Testis (tissue), 3 donors: ENCODE results near the gene GTSE1. TPM values are rescaled to one million over a fixed set of nuclear protein-coding genes. Genes with fewer than 3 reads are reported as not detected.

ENCODE experiments used
- DNase-seq: peaks from one replicate; pipeline ENCODE4 v3.0.0-alpha.2; 2019
- H3K27ac ChIP-seq, 2 donors: fragments of 200-600 bp; sonication (generic); one replicate each; pipeline ENCODE4 v1.5.1; 2019
- H3K27me3 ChIP-seq: fragments of 200-600 bp; sonication (generic); one replicate; pipeline ENCODE4 v1.5.1; 2019
- H3K36me3 ChIP-seq: fragments of 200-600 bp; sonication (generic); one replicate; pipeline ENCODE4 v1.5.1; 2017; ENCODE audit warnings: low read depth; ENCODE audit errors: missing control alignments
- H3K4me1 ChIP-seq: fragments of 200-600 bp; sonication (generic); one replicate; pipeline ENCODE4 v1.5.1; 2019
- H3K4me3 ChIP-seq, 2 donors: fragments of 200-600 bp; sonication (generic); one replicate each; pipeline ENCODE4 v1.5.1; 2017 to 2019
- H3K9me3 ChIP-seq: fragments of 200-600 bp; sonication (generic); one replicate; pipeline ENCODE4 v1.5.1; 2017
- CTCF ChIP-seq, 3 experiments: fragments of 450-650 bp in 2 of 3; fragments of 200-600 bp in 1 of 3; sonication (generic) in 1 of 3; IDR thresholded peaks; one replicate each; pipeline ENCODE4 v1.5.1; 2016 to 2019; ENCODE audit warnings: antibody characterized with exemption in 3 of 3, mild to moderate bottlenecking in 2 of 3, moderate library complexity in 1 of 3
- POLR2A ChIP-seq: fragments of 450-650 bp; IDR thresholded peaks from one replicate; pipeline ENCODE4 v1.6.1; 2017; ENCODE audit warnings: antibody characterized with exemption, mild to moderate bottlenecking, moderate library complexity
- WGBS, 2 donors: methylation state at CpG; one replicate each; pipeline ENCODE4 v1.1.5; 2018; 5-methylcytosine and 5-hydroxymethylcytosine counted together
- intact Hi-C: fragments of 100-400 bp; cut with DNase I; formaldehyde crosslinking; loops from one replicate; pipeline ENCODE4 v1.15.1; 2023; ENCODE audit warnings: low total_unique reads
- polyA plus RNA-seq: library from polyadenylated mRNA; stranded (reverse); fragments of 350-450 nt; fragmentation: Illumina TruSeq; extraction: RNeasy Lipid Tissue Mini Kit (QIAGEN cat#74804); gene quantifications from one replicate; pipeline ENCODE4 v1.2.3, GENCODE V29; 2014; ENCODE audit warnings: low read depth, low replicate concordance; ENCODE audit not compliant: insufficient read depth
- total RNA-seq, 2 donors: library from RNA; depleted of rRNA; stranded (reverse); fragments of >200 nt; gene quantifications; one replicate each; pipeline ENCODE4 v1.2.3, GENCODE V29; 2016

GTSE1 gene
- total and polyA plus RNA-seq, 3 donors from 2014 or later = 9.0 to 22.9 (median 10.0) TPM

- H3K27me3 ChIP-seq = no peaks in the 10 kb centered on the region
- 91 to 94% methylated on average over 11 of the region's 12 CpGs for whole genome bisulfite sequencing, 2 donors
- DNase-seq = no peak
Measured at GRCh38 chr22:46280063-46280817, 16.4 kb upstream of the GTSE1 start.

GRCh38 chr22:46280999-46281623 lies 15.6 kb upstream of the GTSE1 start:
- Histone ChIP-seq H3K9me3 (no peaks in the 10 kb centered on the region), H3K36me3 (no peaks in the 10 kb centered on the region), H3K4me3 (no peak overlapping the region), H3K27me3 (no peaks in the 10 kb centered on the region), H3K4me1 (no peaks in the 10 kb centered on the region), H3K27ac (no peak overlapping the region)
- no peak for TF ChIP-seq POLR2A
- no peak for TF ChIP-seq CTCF (IDR thresholded peaks at IDR 0.05)
- 90 to 91% methylated on average over 17 to 19 of the region's 19 CpGs for WGBS, 2 donors
- DNase-seq = no peak
- intact Hi-C loops = no loop called here

More at GRCh38 chr22:46280063-46280817, 16.4 kb upstream of the GTSE1 start:
- Histone ChIP-seq H3K4me1 (no peaks in the 10 kb centered on the region), H3K4me3 (no peak overlapping the region), H3K36me3 (no peaks in the 10 kb centered on the region), H3K9me3 (no peaks in the 10 kb centered on the region), H3K27ac (no peak overlapping the region)
- TF ChIP-seq CTCF (IDR thresholded peaks at IDR 0.05) (no peak), POLR2A (no peak)
- intact Hi-C loops = no loop called here

- no peaks in the 10 kb centered on the region for H3K36me3 ChIP-seq
Measured at GRCh38 chr22:46281866-46282678, 14.6 kb upstream of the GTSE1 start.

GRCh38 chr22:46286006-46286405 lies 10.7 kb upstream of the GTSE1 start:
- Histone ChIP-seq H3K27me3 (no peaks in the 10 kb centered on the region), H3K4me1 (no peaks in the 10 kb centered on the region), H3K36me3 (no peaks in the 10 kb centered on the region), H3K27ac (no peak overlapping the region), H3K9me3 (no peaks in the 10 kb centered on the region), H3K4me3 (no peak overlapping the region)
- DNase-seq = no peak
- intact Hi-C loops = no loop called here
- WGBS, 2 donors = 95 to 98% methylated on average over 3 of the region's 3 CpGs
- TF ChIP-seq CTCF (IDR thresholded peaks at IDR 0.05) = no peak
- no peak for TF ChIP-seq POLR2A

More at GRCh38 chr22:46281866-46282678, 14.6 kb upstream of the GTSE1 start:
- H3K9me3 ChIP-seq = no peaks in the 10 kb centered on the region
- WGBS, 2 donors = 90 to 93% methylated on average over 9 to 13 of the region's 13 CpGs
- no peaks in the 10 kb centered on the region for H3K4me1 ChIP-seq
- no peak overlapping the region for H3K4me3 ChIP-seq
- no peak overlapping the region for H3K27ac ChIP-seq
- no peak for DNase-seq
- intact Hi-C loops = no loop called here
- H3K27me3 ChIP-seq = no peaks in the 10 kb centered on the region
- TF ChIP-seq POLR2A = no peak
- no peak for TF ChIP-seq CTCF (IDR thresholded peaks at IDR 0.05)
